Heart left ventricle (tissue), 16 donors: ENCODE data around the gene PI4KA. TPM values are rescaled to one million over a fixed set of nuclear protein-coding genes. Genes with fewer than 3 reads are reported as not detected.
"Not testable (repeated sequence)": the region's sequence is repeated elsewhere in the genome, so short reads cannot be mapped to it uniquely, and the experiment has no call there.

Source experiments
- ATAC-seq, 4 donors: fragments of 200-7000 bp; cut with Tn5 transposase; one replicate each; pipeline ENCODE4 v1.9.1; 2020 to 2022; ENCODE audit warnings: moderate library complexity in 4 of 4, mild to moderate bottlenecking in 3 of 4, moderate number of reproducible peaks in 1 of 4
- DNase-seq, 5 donors: peaks; one replicate each; pipeline ENCODE4 v3.0.0-alpha.2; 2020
- H3K27ac ChIP-seq, 12 donors: fragments of 200-600 bp; sonication (generic) in 4 of 12; one replicate each; pipeline versions ENCODE4 v1.5.0 to v1.8.0; 2016 to 2022; ENCODE audit warnings: mild to moderate bottlenecking in 2 of 12
- H3K27me3 ChIP-seq, 9 donors: fragments of 200-600 bp; sonication (generic) in 2 of 9; one replicate each; pipeline versions ENCODE4 v1.5.1 to v1.8.0; 2016 to 2022; ENCODE audit warnings: mild to moderate bottlenecking in 3 of 9
- H3K36me3 ChIP-seq, 9 donors: fragments of 200-600 bp; sonication (generic) in 2 of 9; one replicate each; pipeline versions ENCODE4 v1.5.0 to v1.8.0; 2018 to 2022; ENCODE audit warnings: mild to moderate bottlenecking in 2 of 9
- H3K4me1 ChIP-seq, 12 donors: fragments of 200-600 bp; sonication (generic) in 4 of 12; one replicate each; pipeline versions ENCODE4 v1.5.0 to v1.8.0; 2016 to 2022; ENCODE audit warnings: mild to moderate bottlenecking in 3 of 12
- H3K4me3 ChIP-seq, 12 donors: fragments of 200-600 bp; sonication (generic) in 4 of 12; one replicate each; pipeline versions ENCODE4 v1.5.0 to v1.8.0; 2017 to 2022; ENCODE audit warnings: mild to moderate bottlenecking in 9 of 12, moderate library complexity in 4 of 12
- H3K9me3 ChIP-seq, 12 donors: fragments of 200-600 bp; sonication (generic) in 4 of 12; one replicate each; pipeline versions ENCODE4 v1.5.0 to v1.8.0; 2016 to 2022; ENCODE audit warnings: mild to moderate bottlenecking in 1 of 12
- CTCF ChIP-seq, 12 donors: fragments of 200-600 bp; sonication (generic) in 4 of 12; IDR thresholded peaks; one replicate each; pipeline versions ENCODE4 v1.5.0 to v1.8.0; 2018 to 2022; ENCODE audit warnings: antibody characterized with exemption in 12 of 12, mild to moderate bottlenecking in 5 of 12
- POLR2A ChIP-seq, 2 donors: fragments of 450-650 bp; IDR thresholded peaks; one replicate each; pipeline ENCODE4 v1.6.1; 2017; ENCODE audit warnings: antibody characterized with exemption in 2 of 2, mild to moderate bottlenecking in 2 of 2, moderate library complexity in 2 of 2
- WGBS, 4 donors: extraction: QIAGEN DNeasy Blood & Tissue Kit in 2 of 4; methylation state at CpG; one replicate each; pipeline versions ENCODE4 v1.1.5 to v1.1.7; 2013 to 2018; 5-methylcytosine and 5-hydroxymethylcytosine counted together
- intact Hi-C, 10 donors: fragments of 100-400 bp; cut with DNase I; formaldehyde crosslinking; loops; one replicate each; pipeline versions ENCODE4 v1.11.1 to v1.14.2; 2022
- polyA plus RNA-seq, 2 donors: library from polyadenylated mRNA; stranded (reverse); fragments of 200-250 nt; gene quantifications; one replicate each; pipeline ENCODE4 v1.2.3, GENCODE V29; 2013
- total RNA-seq, 9 donors: library from RNA; depleted of rRNA in 2 of 9; stranded (reverse); fragments of >200 nt in 2 of 9; fragmentation: NEBNext Ultra II Directional in 3 of 9; extraction: Animal tissue kit (Norgen Biotek cat#: 25700) in 3 of 9; gene quantifications; one replicate each; pipeline versions ENCODE4 v1.1.0 to v1.2.4, GENCODE V29; 2016 to 2023
- donor health status: ischemic (EF 13 %, LVEDD 7.1; RV severe dilation, severe dysfunction).
- donor health status: healthy with polysubstance abuse.
- donor health status: DM: no; HTN: yes; CAD: no.
- donor health status: DM: no; HTN: no; CAD: no.
- donor health status: ischemic (EF 25% LVEDD 6.9; RV normal size, moderate dysfunction).
- donor health status: ischemic (EF 25% LVEDD 5.7; RV mildly dilated, moderate dysfunction).
- donor health status: healthy.
- donor health status: DM: yes; HTN: yes; CAD: no.
- donor health status: ischemic (EF 35%, LVEDD 5.7; RV mildly dilated, moderate dysfunction).
- donor health status: nonischemic (EF 11% LVEDD 7.7; RV severe dilation, severe dysfunction).
- donor health status: DM: yes; HTN: yes; CAD: no.
- donor health status: PGD.
- donor health status: ischemic (EF 29% LVEDD 5.4; RV normal size, mild dysfunction).
- donor health status: nonischemic (EF 23%, LVEDD 6.1; RV moderate dilation, normal function).

Gene PI4KA
- total and polyA plus RNA-seq, 11 donors, result 20.6 to 66.4 (median 46.9) TPM

GRCh38 chr22:20839837-20840645 lies 18.6 kb downstream of the PI4KA start:
- H3K27me3 ChIP-seq, result no peaks in the 10 kb centered on the region
- DNase-seq (no peak), ATAC-seq (no peak)
- H3K27ac ChIP-seq, result no peak overlapping the region
- TF ChIP-seq CTCF (IDR thresholded peaks at IDR 0.05) (no peak), POLR2A (IDR thresholded peaks at IDR 0.05) (no peak)
- H3K36me3 ChIP-seq, result peaks cover 0 to 3% (median 0%) of the 10 kb centered on the region in 9 donors
- intact Hi-C loops, result no loop called here
- no peak overlapping the region for H3K4me3 ChIP-seq
- peaks cover 0 to 23% (median 9%) of the 10 kb centered on the region in 12 donors for H3K4me1 ChIP-seq
- no peaks in the 10 kb centered on the region for H3K9me3 ChIP-seq
- 88 to 93% (median 91%) methylated on average over 3 of the region's 3 CpGs for WGBS, 4 donors

- H3K9me3 ChIP-seq, DNase-seq, H3K27me3 ChIP-seq, ATAC-seq, H3K36me3 ChIP-seq, intact Hi-C loops, H3K4me3 ChIP-seq, H3K27ac ChIP-seq: not testable (repeated sequence)
- WGBS, 4 donors, result 89 to 98% (median 97%) methylated on average over 10 of the region's 10 CpGs
- H3K4me1 ChIP-seq, result peaks cover 0 to 20% (median 9%) of the 10 kb centered on the region in 12 donors
Observed at GRCh38 chr22:20839354-20839753, 19.3 kb downstream of the PI4KA start.

GRCh38 chr22:20836987-20837823 lies 21.4 kb downstream of the PI4KA start:
- WGBS, 4 donors, result 98 to 100% (median 98%) methylated on average over 2 of the region's 2 CpGs
- Histone ChIP-seq H3K4me1 (peaks cover 0 to 17% (median 6%) of the 10 kb centered on the region in 12 donors), H3K36me3 (peaks cover 0 to 30% (median 23%) of the 10 kb centered on the region in 9 donors), H3K27me3 (no peaks in the 10 kb centered on the region), H3K27ac (no peak overlapping the region), H3K9me3 (no peaks in the 10 kb centered on the region), H3K4me3 (no peak overlapping the region)
- DNase-seq (no peak), ATAC-seq (no peak)
- intact Hi-C loops, result no loop called here
- TF ChIP-seq CTCF (IDR thresholded peaks at IDR 0.05) (no peak), POLR2A (IDR thresholded peaks at IDR 0.05) (no peak)

- 92 to 100% (median 97%) methylated on average over 3 of the region's 3 CpGs for WGBS, 4 donors
- H3K36me3 ChIP-seq, result peaks cover 0 to 55% (median 42%) of the 10 kb centered on the region in 9 donors
- no peak for TF ChIP-seq CTCF (IDR thresholded peaks at IDR 0.05)
- TF ChIP-seq POLR2A (IDR thresholded peaks at IDR 0.05), result no peak
- no peaks in the 10 kb centered on the region for H3K9me3 ChIP-seq
- intact Hi-C loops, result no loop called here
- ATAC-seq (no peak), DNase-seq (no peak)
- no peaks in the 10 kb centered on the region for H3K27me3 ChIP-seq
- peaks cover 0 to 5% (median 0%) of the 10 kb centered on the region in 12 donors for H3K4me1 ChIP-seq
- H3K4me3 ChIP-seq, result no peak overlapping the region
- no peak overlapping the region for H3K27ac ChIP-seq
Observed at GRCh38 chr22:20834725-20835124, 23.9 kb downstream of the PI4KA start.
